NCI-H774 (cell line): ENCODE data around the gene MBOAT2.
"Not testable (repeated sequence)": the region's sequence is repeated elsewhere in the genome, so short reads cannot be mapped to it uniquely, and the experiment has no call there.

Experiments used
- DNase-seq: peaks from one replicate; lab custom pipeline; 2025; lab: John Stamatoyannopoulos, UW

MBOAT2 gene

DNA sequence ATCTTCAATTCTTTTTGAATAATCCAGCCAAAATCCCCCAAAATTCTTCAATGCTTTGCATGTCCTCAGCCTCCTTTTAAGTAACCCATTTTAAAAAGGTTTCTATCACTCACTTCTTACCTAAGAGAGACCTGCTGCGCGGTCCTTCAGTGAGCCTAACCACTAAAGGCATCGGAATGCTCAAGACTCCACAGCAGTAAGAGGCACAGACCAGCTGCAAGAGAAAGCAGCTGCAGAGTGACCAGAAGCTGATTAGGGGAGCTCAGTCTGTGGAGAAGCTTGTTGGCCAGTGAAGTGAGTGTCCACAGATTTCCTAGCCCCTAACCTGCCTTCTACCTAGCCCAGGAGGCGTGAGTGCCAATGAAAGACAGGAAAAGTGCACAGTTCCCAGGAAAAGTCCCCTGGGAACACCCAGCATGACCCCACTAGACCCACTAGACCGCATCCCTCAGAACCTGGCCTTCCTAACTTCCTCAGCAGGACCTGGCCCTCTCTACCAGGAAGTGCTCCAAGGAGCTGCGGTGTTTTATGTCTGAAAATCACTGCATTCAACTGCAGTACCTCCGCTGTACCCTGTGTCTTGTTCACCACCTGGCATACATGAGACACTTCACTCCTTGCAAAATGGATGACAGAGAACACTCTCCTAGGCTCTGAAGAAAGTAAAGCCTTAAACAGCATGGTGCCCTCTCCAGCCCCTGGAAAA, 10.1 kb downstream of the MBOAT2 start:
- no peak for DNase-seq

DNA sequence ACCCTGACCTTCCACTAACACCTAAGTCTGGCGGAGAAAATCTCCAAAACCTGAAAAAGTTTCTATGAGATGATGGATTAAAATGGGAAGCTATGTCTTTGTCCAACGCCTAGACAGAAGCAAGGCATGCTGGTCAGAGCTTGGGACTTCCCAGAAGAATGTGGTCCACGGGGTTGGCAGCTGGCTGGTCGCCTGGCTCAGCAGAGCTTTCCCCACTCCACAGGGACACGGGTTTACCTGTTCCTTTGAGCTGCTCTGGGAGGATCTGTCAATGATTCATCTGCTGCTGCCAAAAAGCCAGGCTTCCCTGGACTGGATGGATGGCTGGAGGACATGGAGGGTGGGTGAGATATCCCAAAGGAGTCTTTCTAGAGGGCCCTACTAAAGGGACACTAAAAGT, 10.8 kb downstream of the MBOAT2 start:
- DNase-seq = no peak

DNA sequence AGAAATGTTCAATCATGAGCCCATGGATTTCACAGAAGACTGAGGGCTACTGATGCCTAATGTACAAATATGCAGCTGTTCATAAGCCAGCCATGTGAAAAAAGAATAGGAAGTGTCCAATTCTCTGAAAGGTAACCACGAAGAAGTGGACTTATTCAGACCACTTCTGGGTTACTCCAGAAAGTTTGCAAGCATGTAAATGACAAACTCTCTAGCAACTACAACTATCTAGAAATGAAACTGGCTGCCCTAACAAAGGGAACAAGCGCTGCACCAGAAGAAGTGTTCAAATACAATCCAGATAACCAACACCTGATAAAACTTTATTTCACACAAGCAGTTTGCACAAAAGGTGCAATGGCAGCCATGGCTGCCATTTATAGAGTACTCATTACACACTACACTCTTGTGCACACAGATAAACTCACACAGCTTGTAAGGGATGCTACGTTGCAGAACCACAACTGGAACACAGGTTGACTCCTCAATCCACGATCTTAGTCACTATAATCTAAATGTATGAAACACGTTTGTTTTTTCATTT, 13.9 kb downstream of the MBOAT2 start:
- DNase-seq = no peak

DNA sequence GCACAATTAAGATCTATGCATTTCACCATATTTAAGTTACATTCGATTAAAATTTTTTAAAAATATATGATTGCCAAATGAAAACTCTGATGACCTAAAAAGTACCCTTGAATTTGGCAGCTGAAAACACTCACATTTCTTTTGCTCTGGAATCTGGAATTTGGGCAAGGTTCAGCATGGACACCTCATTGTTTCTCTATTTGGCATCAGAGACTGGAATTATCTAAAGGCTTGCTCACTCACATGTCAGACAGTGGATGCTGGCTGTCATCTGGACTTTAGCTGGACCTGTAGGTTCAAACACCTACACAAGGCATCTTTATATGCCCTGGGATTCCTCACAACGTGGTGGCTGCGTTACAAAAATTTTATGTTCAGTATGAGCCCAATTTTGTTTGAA, 16.1 kb downstream of the MBOAT2 start:
- no peak for DNase-seq

DNA sequence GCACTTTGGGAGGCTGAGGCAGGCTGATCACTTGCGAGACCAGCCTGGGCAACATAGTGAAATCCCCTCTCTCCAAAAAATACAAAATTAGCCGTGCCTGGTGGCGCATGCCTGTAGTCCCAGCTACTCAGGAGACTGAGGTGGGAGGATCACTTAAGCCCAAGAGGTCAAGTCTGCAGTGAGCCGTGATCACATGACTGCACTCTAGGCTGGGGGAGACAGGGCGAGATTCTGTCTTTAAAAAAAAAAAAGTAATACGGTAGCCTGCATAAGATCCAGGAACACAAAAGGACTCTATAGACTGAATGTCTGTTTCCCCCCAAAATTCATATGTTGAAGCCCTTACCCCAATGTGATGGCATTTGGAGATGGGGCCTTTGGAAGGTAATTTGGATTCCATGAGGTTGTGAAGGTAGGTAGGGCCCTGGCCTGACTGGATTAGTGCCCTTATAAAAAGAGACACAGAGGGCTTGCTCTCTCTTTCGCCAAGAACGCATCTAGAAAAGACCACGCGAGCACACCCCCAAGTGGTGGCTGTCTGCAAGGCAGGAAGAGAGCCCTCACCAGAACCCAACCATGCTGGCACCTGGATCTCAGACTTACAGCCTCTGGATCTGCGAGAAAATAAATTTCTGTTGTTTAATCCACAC, 17.0 kb downstream of the MBOAT2 start:
- DNase-seq = no peak

DNA sequence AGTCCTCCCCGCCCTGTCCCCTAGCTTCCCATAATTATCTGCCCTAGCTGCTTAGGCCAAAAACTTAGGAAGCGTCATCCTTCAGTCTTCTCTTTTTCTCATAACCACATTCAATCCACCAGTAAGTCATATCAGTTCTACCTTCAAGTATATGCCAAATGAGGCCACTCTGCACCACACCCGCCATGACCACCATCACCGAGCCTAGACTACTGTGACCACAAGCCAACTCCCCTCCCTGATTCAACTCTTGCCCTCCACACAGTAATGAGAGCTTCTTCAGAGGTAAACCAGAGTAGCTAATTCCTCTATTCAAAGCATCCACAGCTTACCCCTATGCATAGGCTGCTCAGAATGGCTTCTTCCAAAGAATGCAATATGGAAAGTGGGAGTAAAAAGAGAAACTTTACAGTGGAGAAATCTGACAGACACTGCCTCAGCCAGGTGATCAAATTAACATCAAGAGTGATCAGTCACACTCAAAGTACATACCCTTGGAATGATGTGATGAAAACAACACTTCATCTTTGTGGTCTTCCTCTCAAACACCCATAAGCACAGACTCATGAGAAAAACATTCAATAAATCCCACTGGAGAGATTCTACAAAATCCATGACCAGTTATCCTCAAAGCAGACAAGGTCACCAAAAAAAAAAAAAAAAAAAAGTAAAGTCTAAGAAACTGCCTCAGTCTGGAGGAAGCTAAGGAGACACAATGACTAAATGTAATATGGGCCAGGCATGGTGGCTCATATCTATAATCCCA, 17.7 kb downstream of the MBOAT2 start:
- DNase-seq = no peak

DNA sequence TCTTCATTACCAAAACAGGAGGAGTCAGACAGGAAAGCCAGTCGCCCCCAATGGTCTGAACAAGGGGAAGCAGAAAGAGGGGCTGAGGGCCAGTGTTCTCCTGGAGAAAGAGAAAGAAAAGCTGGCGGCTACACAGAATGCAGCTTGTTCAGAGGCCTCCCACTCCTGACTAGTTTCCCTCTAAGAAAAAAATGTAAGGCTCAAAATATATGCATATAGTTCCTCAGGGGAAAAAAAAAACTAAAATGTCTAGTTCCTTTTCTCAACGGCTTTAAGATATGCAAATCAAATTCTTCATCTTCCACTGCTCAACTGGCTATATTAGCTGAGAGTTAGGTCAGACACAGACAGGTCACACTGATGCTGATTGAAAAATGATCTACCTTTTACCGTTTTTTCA, 18.6 kb downstream of the MBOAT2 start:
- no peak for DNase-seq

DNA sequence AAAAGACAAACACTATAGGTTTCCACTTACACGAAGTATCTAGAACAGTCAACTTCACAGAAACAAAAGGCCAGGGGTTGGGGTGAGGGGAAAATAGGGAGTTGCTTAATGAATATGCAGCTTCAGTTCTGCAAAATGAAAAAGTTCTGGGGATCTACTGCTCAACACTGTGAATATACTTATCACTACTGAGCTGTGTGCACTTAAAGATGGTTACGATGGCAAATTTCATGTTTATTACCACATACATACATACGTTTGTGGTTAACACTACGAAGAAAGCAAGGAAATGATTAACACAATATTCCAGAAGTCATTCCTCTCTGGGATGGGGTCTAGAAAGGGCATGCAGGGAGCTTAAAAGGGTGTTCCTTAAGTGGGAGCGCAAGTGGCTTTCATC, 19.3 kb downstream of the MBOAT2 start:
- no peak for DNase-seq

DNA sequence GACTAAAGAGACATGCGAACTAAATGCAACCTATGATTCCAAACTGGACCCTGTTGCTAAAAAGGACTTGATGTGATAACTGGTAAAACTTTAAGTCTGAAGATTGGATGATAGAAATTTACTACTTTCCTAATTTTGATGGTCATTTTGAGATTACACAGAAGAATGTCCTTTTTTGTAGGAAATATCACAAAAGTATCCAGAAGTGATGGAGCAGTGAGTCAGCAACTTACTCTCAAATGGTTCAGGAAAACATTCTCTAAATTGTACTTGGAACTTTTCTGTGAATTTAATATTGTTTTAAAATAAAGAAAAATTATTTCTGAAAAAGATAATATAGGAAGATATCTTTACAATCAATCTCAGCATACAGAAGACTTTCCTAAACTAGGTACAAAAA, 19.9 kb downstream of the MBOAT2 start:
- no peak for DNase-seq

DNA sequence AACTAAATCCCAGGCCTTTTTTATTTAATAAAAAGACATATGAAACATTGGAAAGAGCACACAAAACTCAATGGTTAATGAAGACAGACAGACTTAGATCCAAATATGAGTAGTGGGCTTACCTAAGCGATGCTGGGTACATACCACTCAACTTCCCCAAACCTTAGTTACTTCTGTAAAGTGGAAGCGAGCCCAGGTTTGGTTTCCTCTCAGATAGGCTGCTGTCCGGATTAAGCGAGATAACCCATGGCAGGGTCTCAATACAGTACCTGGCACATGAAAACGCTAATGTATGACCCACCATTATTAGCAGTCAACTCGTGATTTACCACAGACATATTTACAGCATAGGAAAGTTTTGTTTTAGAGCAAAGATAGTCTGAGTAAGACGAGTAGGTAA, 21.6 kb downstream of the MBOAT2 start:
- DNase-seq = no peak

DNA sequence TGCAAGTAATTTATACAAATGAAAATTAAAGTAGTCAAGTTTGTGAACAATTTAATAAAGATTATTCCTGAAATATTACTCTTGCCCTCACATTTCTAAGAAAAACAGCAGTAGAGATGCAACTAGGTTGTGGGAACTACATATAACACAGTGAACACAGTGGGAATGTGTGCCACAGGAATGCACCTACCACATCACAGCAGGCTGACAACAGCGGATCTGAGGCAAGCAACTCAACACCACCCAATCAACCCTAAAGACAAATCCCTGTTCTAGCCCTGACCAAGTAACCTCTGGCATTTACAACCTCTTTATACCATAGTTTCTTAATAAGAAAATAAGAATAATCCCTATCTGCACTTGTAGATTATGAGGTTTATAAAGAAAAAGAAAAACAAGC, 23.4 kb downstream of the MBOAT2 start:
- no peak for DNase-seq

DNA sequence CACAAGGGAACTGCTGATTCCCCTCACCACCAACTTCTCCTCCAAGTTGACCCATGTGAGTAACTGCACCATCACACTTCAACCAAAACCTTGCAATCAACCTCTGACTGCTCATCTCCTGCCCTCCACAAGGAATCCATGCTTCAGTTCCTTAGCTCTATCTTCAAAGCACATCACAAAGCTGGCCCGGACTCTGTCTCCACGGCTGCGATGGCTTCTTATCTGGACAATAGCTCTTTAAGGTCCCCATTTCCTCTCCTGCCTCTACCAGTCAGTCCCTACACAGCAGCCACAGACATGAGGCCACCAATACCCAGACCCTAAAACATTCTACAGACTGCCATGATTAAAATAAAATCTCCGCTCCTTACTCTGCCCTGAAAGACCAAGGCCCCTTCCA, 25.7 kb downstream of the MBOAT2 start:
- DNase-seq = no peak

DNA sequence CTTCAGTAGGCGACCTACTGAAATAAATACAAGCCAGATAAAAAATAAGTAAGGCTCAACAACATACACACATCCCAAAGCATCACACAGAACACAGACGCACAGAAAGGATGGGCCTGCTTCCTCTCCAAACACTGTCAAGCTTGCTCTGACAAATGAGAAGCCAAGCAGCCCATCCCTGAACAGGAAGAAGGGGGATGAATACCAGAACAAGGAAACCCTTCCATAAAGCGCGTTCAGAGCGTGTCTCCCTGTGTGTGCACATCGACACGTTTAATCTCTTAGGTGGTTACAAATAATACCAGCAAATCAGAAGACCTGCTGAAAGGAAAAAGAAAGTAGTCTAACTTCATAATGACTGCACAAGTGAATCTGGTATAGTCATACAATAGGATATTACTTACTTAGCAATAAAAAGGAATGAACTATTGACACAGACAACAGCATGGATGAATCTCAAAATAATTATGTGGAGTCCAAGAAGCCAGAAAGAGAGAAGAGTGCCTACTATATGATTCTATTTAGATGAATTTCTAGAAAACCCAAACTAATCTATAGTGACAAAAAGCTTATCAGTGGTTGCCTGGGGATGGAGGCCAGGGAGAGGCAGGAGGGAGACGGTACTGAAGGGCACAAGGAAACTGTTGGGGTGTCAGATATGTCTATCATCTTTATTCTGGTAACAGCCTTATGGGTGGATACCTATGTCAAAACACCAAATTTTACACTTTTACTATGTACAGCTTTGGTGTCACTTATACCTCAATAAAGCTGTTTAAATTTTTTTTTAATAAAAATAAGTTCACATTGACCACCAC, 26.8 kb downstream of the MBOAT2 start:
- DNase-seq = no peak

DNA sequence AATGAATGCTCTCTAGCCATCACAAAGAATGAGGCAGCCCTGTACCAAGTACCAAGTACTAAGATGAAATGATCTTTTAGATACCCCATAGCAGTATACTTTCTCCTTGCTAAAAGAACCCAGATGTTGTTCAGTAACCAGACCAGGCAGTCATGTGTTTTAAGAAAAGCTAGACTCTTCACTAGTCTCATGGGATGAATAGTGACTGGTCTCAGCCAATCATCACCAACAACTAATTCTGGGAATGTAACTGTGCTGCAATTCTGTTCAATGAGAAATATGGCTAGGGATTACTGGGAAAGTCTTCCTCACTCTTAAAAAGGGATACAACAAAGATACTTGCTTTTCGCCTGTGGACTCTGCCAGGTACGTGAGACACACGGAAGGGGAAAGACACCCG, 29.5 kb downstream of the MBOAT2 start:
- DNase-seq = no peak

DNA sequence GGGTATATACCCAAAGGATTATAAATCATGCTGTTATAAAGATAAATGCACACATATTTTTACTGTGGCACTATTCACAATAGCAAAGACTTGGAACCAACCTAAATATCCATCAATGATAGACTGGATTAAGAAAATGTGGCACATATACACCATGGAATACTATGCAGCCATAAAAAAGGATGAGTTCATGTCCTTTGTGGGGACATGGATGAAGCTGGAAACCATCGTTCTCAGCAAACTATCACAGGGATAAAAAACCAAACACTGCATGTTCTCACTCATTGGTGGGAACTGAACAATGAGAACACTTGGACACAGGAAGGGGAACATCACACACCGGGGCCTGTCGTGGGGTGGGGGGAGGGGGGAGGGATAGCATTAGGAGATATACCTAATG, 30.5 kb downstream of the MBOAT2 start:
- DNase-seq = not testable (repeated sequence)

DNA sequence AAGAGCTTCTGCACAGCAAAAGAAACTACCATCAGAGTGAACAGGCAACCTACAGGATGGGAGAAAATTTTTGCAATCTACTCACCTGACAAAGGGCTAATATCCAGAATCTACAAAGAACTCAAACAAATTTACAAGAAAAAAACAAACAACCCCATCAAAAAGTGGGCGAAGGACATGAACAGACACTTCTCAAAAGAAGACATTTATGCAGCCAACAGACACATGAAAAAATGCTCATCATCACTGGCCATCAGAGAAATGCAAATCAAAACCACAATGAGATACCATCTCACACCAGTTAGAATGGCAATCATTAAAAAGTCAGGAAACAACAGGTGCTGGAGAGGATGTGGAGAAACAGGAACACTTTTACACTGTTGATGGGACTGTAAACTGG, 30.9 kb downstream of the MBOAT2 start:
- not testable (repeated sequence) for DNase-seq

DNA sequence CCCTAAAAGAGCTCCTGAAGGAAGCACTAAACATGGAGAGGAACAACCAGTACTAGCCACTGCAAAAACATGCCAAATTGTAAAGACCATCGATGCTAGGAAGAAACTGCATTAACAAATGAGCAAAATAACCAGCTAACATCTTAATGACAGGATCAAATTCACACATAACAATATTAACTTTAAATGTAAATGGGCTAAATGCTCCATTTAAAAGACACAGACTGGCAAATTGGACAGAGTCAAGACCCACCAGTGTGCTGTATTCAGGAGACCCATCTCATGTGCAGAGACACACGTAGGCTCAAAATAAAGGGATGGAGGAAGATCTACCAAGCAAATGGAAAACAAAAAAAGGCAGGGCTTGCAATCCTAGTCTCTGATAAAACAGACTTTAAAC, 34.1 kb downstream of the MBOAT2 start:
- DNase-seq = not testable (repeated sequence)

DNA sequence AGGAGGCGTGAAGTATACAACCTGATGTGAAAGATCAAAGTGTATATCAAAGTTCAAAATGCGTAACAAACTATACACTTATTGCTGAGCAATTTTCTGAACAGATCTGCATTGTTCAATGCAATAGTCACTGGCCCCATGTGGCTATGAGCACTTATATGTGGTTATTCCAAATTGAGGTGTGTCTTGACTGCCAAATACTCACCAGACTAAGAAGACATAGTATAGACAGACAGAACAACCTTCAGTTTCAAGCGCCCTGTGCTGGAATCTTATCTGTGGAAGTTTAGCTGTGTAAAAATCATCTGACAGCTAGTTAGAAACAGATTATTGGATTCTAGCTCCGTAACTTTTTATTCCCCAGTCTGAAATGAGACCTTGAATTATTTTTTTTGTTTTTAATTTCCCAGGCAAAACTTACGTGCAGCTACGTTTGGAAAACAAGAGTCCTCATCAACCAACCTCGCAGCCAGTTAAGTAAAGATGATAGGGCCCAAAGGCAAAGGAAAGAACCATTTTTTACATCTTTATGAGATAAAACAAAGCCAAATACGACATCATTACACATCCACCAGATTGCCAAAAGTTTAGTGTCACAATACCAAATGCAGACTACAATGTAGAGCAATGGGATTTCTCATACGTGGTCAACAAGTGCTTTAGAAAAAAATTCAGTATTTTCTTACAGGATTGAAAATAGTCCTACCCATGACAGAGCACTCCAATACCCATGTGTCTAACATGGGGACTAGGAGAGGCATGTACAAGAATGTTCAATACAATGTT, 37.2 kb downstream of the MBOAT2 start:
- no peak for DNase-seq

DNA sequence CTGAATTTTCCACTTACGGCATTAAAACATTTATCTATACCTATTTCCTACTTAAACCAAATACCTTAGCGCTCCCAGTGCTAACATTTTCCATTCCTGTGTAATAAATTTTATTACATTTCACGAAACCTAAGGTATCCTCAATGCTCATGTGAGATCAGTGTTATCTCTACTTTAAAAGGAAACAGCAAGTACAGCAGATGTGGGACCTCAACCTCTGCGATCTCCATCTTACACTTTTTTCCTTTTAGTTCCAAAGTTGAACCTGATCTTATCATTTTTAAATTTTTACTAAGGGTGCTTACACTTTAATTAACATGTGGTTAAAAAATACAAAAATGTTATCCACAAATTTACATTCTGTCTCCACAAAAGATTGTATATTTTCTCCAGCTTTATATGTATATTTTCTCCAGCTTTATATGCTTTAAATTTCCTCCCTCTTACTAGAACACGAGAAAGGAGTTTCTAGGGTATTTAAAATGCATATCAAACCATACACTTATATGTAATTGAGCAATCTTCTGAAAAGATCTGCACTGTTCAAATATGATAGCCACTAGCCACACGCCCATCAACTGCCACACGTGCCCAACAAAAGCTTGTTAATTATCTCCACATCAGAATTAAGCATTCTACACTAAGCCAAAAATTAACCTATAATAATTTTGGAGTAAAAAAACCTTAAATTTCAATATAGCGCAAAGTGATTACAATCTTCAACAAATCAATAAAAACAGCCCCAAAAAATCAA, 38.1 kb downstream of the MBOAT2 start:
- no peak for DNase-seq

DNA sequence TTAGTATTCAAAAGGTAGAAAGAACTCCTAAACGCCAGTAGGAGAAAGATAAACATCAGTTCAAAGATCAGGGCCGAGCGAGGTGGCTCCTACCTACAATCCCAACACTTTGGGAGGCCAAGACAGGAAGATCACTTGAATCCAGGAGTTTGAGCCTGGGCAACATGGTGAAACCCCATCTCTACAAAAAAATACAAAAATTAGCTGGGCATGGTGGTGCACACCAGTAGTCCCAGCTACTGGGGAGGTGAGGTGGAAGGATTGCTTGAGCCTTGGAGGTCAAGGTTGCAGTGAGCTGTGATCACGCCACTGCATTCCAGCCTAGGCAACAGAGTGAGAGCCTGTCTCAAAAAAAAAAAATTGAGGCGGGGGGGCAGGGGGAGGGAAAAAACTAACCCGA, 40.6 kb downstream of the MBOAT2 start:
- no peak for DNase-seq

DNA sequence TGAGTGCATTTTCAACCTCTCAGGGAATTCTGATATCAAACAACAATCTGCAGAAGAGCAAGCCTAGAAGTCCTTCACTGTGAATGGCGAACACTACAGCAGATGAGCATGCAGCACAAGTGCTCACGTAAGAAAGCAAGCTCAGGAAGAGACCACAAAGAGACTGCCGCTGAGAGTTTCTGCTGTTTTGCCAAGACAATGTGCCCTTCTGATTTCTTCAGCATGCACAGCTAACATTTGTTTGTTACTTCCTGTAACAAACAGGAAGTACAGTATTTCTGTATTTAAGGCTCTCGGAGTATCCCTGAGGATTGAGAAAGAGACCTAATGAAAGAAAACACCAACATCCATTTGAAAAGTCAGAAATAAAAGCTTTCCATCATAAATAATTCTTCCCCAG, 45.9 kb downstream of the MBOAT2 start:
- no peak for DNase-seq
